GM18873 (cell line): Measurements from ENCODE around the gene SLC66A3.

Experiments
- ATAC-seq: cut with Tn5 transposase; IDR thresholded peaks from one replicate; pipeline ENCODE4 v1.9.1; 2021; ENCODE audit warnings: mild to moderate bottlenecking, moderate library complexity, moderate number of reproducible peaks; ENCODE audit not compliant: unreplicated experiment, low FRiP score

Gene SLC66A3

GRCh38 chr2:11203480-11203879, 48.2 kb downstream of the SLC66A3 start:
- ATAC-seq: peak; percentile 57

- ATAC-seq: no peak
Observed at GRCh38 chr2:11208083-11208482, 52.8 kb downstream of the SLC66A3 start.

GRCh38 chr2:11212645-11213044, 57.4 kb downstream of the SLC66A3 start:
- ATAC-seq: no peak

DNA sequence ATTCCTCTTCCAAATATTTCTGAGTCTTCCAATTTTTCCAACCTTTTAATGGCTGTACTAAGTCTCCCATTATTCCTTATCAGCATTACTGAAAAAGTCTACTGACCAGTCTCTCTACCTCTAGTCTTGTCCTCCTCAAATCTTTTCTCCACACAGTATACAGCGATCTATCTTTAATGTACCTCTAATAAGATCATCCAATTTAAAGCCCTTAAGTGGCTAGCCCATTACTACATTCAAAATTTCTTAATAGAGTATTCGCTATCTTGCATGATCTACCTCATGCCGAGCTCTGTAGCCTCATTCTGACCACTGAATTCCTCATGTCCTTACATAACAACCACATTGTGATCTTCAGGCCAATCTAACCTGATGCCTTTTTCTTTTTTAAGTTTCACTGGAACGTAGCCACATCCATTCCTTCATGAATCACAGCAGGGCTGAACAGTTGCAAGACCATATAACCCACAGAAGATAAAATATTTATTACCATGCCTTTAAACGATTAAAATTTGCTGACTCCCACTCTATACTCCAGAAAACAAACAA, 57.9 kb downstream of the SLC66A3 start:
- ATAC-seq: no peak

DNA sequence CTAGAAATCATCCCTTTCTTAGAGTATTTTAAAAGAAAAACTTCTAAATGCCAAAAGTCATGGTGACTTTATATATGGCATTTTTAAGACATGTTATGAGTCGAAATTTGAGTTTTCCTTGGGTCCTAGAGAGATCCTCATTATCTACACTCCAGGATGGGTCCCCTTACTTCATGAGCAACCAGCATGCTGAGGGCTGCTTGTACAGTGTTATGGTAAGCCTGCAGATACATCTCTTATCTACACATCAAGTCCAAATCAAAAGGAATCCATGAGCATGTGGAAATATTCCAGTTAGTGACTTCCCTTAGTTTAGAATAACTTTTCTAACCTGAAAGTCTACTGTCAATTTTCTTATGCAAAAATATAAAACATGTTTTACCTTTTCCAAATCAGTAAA, 58.7 kb downstream of the SLC66A3 start:
- no peak for ATAC-seq

DNA sequence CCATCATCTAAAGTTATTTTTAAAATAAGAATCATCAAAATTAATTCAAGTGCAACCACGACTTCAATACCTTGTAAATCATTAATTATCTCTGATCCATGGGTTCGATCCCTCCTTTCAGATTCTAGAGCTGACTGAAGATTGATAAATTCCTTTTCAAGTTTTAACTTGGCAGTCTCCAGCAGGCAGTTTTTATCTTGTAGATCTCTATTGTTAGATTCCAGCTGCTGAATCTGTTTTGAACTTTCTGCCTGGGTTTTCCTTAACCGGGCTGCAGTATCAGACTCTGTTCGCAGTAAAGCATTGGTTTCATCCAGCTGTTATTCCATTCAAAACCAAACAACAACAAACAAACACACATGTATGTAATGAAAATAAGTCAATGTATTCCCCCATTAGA, 59.5 kb downstream of the SLC66A3 start:
- ATAC-seq: no peak

- no peak for ATAC-seq
Observed at GRCh38 chr2:11215407-11215806, 60.1 kb downstream of the SLC66A3 start.

DNA sequence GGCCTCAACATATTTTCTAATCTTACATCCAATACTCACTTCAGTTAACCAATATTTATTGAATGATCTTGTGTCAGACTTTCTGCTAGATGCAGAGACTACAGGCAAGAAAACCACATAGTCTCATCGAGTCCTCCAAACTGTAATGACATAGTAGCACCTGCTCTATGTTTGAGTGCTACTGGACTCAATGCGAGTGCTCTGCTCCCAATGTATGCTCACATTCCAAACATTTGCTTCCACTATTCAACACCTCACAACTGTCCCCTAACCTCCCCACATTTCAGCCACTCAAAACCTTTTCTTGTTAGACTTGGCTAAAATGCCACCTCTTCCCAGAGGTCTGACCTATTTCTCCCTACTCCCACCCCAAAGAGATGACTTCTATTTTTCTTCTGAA, 65.2 kb downstream of the SLC66A3 start:
- ATAC-seq: no peak

DNA sequence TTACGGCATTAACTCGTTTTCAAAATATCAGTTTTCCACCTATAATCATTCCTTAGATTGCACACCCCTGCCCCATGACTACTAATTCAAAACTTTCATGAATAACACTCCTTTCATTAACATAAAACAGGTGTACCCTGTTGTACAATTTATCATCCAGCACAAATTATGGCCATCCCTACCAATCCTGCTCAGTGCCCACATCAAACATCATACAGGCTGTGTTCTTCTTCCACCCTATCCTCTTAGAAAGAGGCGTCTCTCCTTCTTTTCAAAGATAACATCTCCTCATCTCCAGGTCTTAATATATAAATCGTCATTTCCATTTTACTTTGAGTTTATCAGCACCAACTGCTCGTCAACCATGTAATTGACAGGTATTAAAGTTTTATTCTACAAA, 67.6 kb downstream of the SLC66A3 start:
- ATAC-seq: no peak

DNA sequence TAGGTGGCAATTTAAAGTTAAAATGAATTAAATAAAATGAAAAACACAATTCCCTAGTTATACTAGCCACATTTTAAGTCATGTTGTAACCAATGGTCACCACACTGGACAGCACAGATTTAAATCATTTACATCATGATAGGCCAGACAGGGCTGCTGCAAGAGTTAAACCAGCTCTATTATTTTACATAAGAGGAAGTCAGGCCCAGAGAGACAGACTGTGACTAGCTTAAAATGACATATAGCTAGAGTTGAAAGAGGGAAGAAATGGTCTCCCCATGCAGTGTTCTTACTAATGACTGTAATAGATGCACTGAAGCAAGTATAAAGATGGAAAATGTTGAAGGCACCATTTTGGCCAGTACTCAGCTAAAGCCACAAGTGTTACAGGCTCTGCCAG, 69.6 kb downstream of the SLC66A3 start:
- ATAC-seq: no peak

DNA sequence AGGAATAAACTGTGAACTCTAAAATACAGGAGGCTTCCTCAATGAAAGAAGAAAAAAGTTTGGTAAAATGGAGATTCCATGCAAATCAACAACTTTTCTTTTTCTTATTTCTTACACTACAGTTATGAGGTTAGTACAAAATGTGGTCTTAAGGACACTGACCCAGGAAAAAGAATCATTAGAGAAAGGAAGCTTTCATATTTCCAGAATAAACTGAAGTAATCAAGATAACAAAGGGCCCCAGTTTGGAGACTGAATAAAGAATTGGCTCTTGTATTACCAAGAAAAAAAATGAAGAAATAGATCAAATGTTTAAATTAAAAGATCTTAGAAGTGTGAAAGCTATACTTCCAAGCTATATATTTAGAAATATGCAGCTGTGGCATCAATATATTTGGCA, 72.3 kb downstream of the SLC66A3 start:
- no peak for ATAC-seq
